COR-L47 (cell line): ENCODE results near the gene ANKZF1.
A peak's percentile ranks its signal among the peaks of the same experiment; 100 is the strongest.

Source experiments
- DNase-seq: peaks from one replicate; lab custom pipeline; 2025; lab: John Stamatoyannopoulos, UW

Gene ANKZF1

GRCh38 chr2:219228041-219228910, 1.3 kb upstream of the ANKZF1 start:
- DNase-seq = no peak

DNA sequence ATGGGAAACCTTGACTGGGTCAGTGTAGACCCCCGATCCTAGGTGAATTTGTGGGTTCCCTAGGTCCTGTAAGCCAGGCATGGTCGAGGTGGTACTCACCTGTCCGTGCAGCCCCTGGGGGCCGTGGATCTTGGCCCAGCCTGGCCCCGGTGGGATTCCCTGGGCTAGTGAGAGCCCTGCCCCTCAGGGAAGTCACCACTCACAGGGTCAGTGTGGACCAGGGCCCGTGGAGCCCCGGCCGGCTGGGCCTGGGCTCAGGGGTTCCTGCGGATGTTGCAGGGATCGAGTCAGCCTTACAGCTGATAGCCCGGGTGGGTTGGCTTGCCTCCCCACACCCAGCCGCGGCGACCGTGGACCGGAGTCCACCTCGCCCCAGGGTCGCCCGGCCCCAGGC, 698 bp upstream of the ANKZF1 start:
- DNase-seq = no peak

- DNase-seq = peak; percentile 16
These were observed 494 bp downstream of the ANKZF1 start for GRCh38 chr2:219230059-219230540.

DNA sequence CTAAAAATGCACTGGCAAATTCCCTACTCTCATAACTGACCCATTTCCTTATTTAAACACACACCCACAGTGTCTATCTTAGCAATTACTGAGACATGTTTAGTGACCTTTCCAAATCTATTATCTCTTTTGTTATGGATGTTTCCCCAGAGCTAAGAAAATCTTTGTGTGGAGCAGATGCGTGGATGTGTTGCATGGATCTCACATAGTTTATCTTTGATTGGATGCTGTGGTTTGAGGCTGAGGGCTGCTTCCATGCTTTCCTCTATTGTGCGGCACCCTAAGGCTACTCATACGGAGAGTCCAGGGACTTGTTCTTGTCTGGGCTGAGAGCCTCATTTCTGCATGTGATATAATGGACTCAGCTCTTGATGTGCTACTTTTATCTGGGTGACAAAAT, 4.7 kb downstream of the ANKZF1 start:
- DNase-seq = no peak

DNA sequence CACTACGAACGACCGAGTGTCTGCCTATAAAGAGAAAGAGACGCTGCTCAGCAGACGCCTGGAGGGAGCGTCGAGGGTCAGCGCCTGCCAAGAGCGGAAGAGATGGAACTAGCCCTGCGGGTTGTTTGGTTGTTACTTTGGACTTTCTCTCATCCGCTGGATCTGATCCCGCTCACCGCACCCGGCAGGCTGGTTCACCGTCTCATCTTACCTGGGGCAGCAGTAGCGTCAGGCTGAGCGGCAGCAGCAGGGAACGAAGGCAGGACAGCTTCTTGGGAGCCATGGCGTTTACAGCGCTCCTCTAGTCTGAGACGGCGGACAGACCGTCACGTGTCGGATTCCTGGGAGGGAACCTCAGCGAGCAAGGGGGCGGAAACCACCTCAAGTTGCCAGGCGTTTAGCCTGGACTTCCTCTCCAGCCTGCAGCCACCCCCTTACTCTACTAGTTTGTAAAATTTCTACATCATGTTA, 13.7 kb downstream of the ANKZF1 start:
- no peak for DNase-seq

DNA sequence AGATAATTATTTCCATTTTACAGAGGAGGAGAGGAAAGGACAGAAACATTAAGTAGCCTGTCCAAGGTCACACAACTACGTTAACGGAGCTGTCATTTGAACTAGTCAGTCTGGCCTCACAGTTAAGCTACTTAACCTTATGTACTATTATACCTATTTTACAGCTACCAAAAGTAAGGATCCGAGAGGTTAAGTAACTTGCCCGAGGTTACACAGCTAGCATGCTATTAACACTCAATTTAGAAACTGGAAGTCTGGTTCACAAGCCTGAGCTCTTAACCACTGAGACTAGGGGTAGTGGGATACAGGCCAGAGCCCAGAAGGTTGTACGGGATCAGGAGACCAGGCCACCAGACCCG, 15.2 kb downstream of the ANKZF1 start:
- DNase-seq = no peak

- DNase-seq = peak; percentile 86
These were observed 15.7 kb downstream of the ANKZF1 start, which contains the start of the genes GLB1L and STK16 for GRCh38 chr2:219245148-219245898. TSS of gene GLB1L (minus strand) at chr2:219245444. CDS start at chr2:219243573, 1,871 bp downstream. TSS of gene STK16 (plus strand) at chr2:219245479. CDS start at chr2:219246000, 521 bp downstream.

GRCh38 chr2:219245899-219246230, 16.3 kb downstream of the ANKZF1 start:
- DNase-seq = no peak

GRCh38 chr2:219246559-219246958, 17.0 kb downstream of the ANKZF1 start:
- no peak for DNase-seq

- no peak for DNase-seq
These were observed 18.4 kb downstream of the ANKZF1 start for GRCh38 chr2:219247678-219248642.

DNA sequence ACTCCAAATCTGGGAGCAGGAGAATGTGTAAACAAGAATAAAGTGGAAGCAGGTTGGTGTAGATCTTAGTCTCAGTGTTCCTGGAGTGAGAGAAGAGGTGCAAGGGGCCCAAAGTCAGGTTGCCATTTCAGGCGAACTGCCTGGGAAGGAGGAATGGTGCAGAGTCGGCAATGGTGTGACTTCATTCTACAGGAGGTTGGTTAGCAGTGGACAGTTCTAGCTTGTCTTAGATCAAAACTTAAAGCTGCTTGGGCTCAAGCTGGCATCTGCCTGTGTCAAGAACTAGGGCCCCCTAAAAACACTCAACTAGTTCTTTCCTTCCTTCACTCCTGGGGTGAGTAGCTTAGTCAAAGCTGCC, 19.2 kb downstream of the ANKZF1 start:
- no peak for DNase-seq

DNA sequence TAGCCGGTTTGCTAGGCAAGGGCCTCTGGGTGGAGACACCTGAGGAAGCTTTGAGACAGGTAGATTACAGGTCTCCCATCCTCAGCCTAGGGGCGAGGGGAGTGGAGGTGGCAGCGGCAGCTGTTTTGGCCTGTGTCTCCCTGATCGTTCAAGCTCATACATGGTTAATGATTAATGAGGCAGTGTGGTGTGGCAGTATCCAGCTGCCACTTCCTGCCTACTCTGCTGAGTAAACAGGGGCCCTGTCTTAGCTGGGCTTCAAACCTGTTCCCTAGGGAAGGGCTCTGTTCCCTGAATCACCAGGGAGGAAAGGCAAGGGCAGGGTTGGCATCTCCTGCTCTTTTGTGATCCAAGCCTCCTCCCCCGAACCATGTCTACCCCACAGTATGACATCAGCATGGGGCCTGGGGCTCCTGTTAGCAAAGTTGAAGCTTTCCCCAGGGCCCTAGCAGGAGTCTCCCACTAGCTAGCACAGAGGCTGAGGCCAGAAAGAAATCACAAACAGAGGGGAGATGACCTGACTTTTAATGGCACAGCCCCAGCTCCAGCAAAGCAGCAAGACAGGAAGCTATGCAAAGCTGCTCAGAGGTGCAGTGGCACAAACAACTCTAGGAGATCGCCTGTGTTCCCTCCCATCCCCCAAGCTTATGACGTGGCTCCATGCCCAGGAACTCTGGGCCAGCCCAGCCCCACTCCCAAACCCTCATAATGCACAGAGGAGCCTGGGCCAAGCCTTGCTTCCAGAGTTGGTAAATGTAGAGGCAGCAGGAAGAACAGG, 19.8 kb downstream of the ANKZF1 start:
- peak; percentile 84 for DNase-seq

GRCh38 chr2:219250049-219250781, 20.6 kb downstream of the ANKZF1 start:
- DNase-seq = no peak

DNA sequence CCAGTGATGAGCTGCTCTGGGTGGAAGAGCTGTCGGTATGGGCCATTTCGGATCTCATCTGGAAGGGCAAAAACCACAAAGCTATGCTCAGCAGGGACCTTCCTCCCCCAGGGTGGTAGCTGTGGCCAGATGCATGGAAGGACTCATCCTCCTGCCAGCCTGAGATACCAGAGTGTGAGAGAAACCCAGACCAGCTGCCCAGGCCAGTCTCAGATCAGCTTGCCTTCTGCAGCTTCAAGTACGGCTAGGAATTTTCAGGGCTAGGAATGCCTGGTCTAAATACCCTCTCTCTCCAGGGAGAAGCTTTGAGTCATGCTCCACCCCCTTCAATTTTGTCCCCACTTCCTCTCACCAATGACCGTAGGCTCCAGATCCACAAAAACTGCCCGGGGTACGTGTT, 22.1 kb downstream of the ANKZF1 start:
- DNase-seq = no peak

GRCh38 chr2:219252084-219252483, 22.5 kb downstream of the ANKZF1 start:
- peak; percentile 76 for DNase-seq

- DNase-seq = no peak
These were observed 22.9 kb downstream of the ANKZF1 start for GRCh38 chr2:219252570-219252899.

DNA sequence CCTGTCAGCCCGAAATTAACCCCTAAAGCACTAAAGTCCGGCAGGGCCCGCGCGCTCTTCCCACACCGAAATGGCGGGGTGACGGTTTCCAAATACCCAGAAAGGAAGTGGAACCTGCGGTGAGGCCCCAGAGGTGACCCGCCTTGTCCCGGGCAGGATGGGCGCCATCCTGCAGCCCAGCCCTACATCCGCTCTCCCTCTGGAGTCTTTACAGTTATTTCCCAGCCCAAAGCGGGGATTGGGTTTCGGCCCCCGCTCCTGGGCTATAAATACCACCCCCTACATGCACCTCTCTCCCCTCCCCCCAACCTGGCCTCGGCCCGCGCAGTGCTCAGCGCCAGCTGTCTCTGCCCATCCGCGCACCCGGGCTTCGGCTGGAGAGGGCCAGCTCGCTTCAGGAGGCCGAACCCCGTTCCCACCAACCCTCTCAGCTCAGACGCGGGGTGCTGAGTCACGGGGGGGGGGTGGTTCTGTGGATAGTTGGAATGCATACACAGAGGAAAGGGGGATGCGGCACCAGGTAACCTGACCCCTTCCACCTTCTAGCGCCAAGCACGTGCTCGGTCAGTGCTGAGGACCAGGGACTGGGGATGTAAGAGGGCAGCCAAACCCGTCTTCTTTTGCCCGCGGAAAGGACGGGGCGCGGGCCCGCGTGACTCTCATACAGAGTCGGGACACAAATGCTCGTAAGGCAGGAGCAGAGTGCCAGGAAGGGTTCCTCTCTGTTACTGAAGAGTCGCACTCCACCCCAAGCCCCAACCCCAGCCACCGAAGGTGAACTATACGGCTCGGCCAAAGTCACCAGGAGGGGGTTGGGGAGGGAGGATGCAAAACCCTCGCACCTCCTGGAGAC, 23.5 kb downstream of the ANKZF1 start, which contains the start of gene TUBA4B:
TSS of gene TUBA4B (plus strand) at position 344 of the 853 bp plus-strand sequence. CDS start at position 509, 165 bp downstream.
- DNase-seq = peak; percentile 16

GRCh38 chr2:219253753-219254589, 24.4 kb downstream of the ANKZF1 start, which contains the start of gene TUBA4A:
TSS of gene TUBA4A (minus strand) at chr2:219253918. CDS start at chr2:219253858, 60 bp downstream.
- peak; percentile 79 for DNase-seq
